HepG2 (cell line): ENCODE results near the gene CDRT4. TPM values are rescaled to one million over a fixed set of nuclear protein-coding genes. Genes with fewer than 3 reads are reported as not detected.
A peak's percentile ranks its signal among the peaks of the same experiment; 100 is the strongest.

Experiments used
- ATAC-seq: fragments of 200-7000 bp; cut with Tn5 transposase; 3 replicates; pipeline ENCODE4 v1.9.1; 2020; ENCODE audit warnings: mild to moderate bottlenecking, moderate library complexity
- BruUV-seq: library from RNA; stranded (reverse); fragments of 400-500 nt; replicated peaks from 2 replicates; lab custom pipeline; 2021; lab: Mats Ljungman, UMichigan
- CTCF ChIA-PET: fragments of 300-600 bp; formaldehyde crosslinking; extraction: SDS; loops from one replicate; lab custom pipeline; 2021; ENCODE audit warnings: low total read pairs, inconsistent platforms, low intra/inter-chr PET ratio; lab: Yijun Ruan, JAX
- POLR2A ChIA-PET: fragments of 350-600 bp; sonication (Branson Sonifier 250); formaldehyde crosslinking; loops from one replicate; lab custom pipeline; 2020; ENCODE audit warnings: antibody characterized with exemption, inconsistent platforms; lab: Yijun Ruan, JAX
- DNase-seq: peaks from one replicate; pipeline ENCODE4 v3.0.0-alpha.2; 2015; ENCODE audit warnings: low spot score
- FAIRE-seq: peaks from 3 replicates; lab custom pipeline; 2011; peaks lifted over from hg19 to GRCh38; lab: Jason Lieb, UNC
- H2AFZ ChIP-seq: one replicate; pipeline ENCODE4 v1.6.1; 2011; ENCODE audit warnings: low read length, inconsistent platforms
- H3K27ac ChIP-seq: fragments of 300-600 bp; 3 replicates; pipeline ENCODE4 v1.8.0; 2011; ENCODE audit warnings: mixed run types, mild to moderate bottlenecking, mixed read lengths, low read length, inconsistent platforms; ENCODE audit not compliant: insufficient read depth; ENCODE audit errors: extremely low read length
- H3K27me3 ChIP-seq, 2 experiments: fragments of 200-600 bp in 1 of 2; 2 replicates in 1 of 2; 3 replicates in 1 of 2; pipeline versions ENCODE4 v1.6.0 to v1.8.0; 2011; ENCODE audit warnings: low read length in 2 of 2, mild to moderate bottlenecking in 2 of 2, moderate library complexity in 2 of 2, inconsistent platforms in 1 of 2; ENCODE audit not compliant: insufficient read depth in 2 of 2, control insufficient read depth in 1 of 2
- H3K36me3 ChIP-seq, 2 experiments: fragments of 200-600 bp in 1 of 2; replicated peaks in 1 of 2; 2 replicates in 1 of 2; 3 replicates in 1 of 2; pipeline versions ENCODE4 v1.5.1 to v1.8.0; 2011; ENCODE audit warnings: low read length in 2 of 2, inconsistent platforms in 1 of 2; ENCODE audit not compliant: insufficient read depth in 2 of 2, control insufficient read depth in 1 of 2
- H3K4me1 ChIP-seq: 2 replicates; pipeline ENCODE4 v1.5.1; 2012; ENCODE audit warnings: low read length, inconsistent platforms; ENCODE audit not compliant: insufficient read depth
- H3K4me2 ChIP-seq: 2 replicates; pipeline ENCODE4 v1.6.0; 2011; ENCODE audit warnings: low read depth, low read length, inconsistent platforms
- H3K4me3 ChIP-seq, 3 experiments: fragments of 200-600 bp in 1 of 3; sonication (generic), shearing (Covaris generic) in 1 of 3; replicated peaks in 1 of 3; 2 replicates each; pipeline ENCODE4 v1.5.1; 2011 to 2016; ENCODE audit warnings: low read length in 3 of 3, inconsistent platforms in 2 of 3, low read depth in 2 of 3, mild to moderate bottlenecking in 2 of 3, control low read depth in 1 of 3, mixed read lengths in 1 of 3; ENCODE audit not compliant: insufficient read depth in 1 of 3
- H3K79me2 ChIP-seq: one replicate; pipeline ENCODE4 v1.6.1; 2011; ENCODE audit warnings: low read length, inconsistent platforms; ENCODE audit not compliant: insufficient read depth
- H3K9ac ChIP-seq: 2 replicates; pipeline ENCODE4 v1.6.0; 2011; ENCODE audit warnings: mild to moderate bottlenecking, low read depth, low read length, inconsistent platforms; ENCODE audit not compliant: insufficient read depth
- H3K9me3 ChIP-seq: 2 replicates; pipeline ENCODE4 v1.5.1; 2012; ENCODE audit warnings: mild to moderate bottlenecking, low read length
- H4K20me1 ChIP-seq: 2 replicates; pipeline ENCODE4 v1.6.0; 2011; ENCODE audit warnings: inconsistent platforms, mild to moderate bottlenecking, low read length, moderate library complexity; ENCODE audit not compliant: insufficient read depth
- ATRX ChIP-seq: sonication (generic); formaldehyde crosslinking; IDR thresholded peaks from 2 replicates; pipeline ENCODE4 v1.4.0; 2020; ENCODE audit warnings: missing genetic modification reagents, borderline replicate concordance
- MBNL3 ChIP-seq: fragments of 250-450 bp; sonication (Bioruptor Pico); conservative IDR thresholded peaks from 2 replicates; pipeline ENCODE4 v1.8.0; 2022; ENCODE audit warnings: mild to moderate bottlenecking, inconsistent platforms
- PHF20 ChIP-seq: sonication (generic); formaldehyde crosslinking; IDR thresholded peaks from 2 replicates; pipeline ENCODE4 v1.5.0; 2020; ENCODE audit warnings: mild to moderate bottlenecking, missing genetic modification reagents
- WIZ ChIP-seq: sonication (generic); formaldehyde crosslinking; IDR thresholded peaks from 2 replicates; pipeline ENCODE4 v1.5.1; 2020; ENCODE audit warnings: mild to moderate bottlenecking, missing genetic modification reagents
- ZBTB34 ChIP-seq: sonication (generic); formaldehyde crosslinking; IDR thresholded peaks from 2 replicates; pipeline ENCODE4 v1.8.0; 2022; ENCODE audit warnings: mild to moderate bottlenecking, missing genetic modification reagents
- ZNF225 ChIP-seq: sonication (generic); formaldehyde crosslinking; IDR thresholded peaks from 2 replicates; pipeline ENCODE4 v1.4.0; 2020; ENCODE audit warnings: mild to moderate bottlenecking, missing genetic modification reagents
- ZNF550 ChIP-seq: sonication (generic); formaldehyde crosslinking; IDR thresholded peaks from 2 replicates; pipeline ENCODE4 v1.4.0; 2020; ENCODE audit warnings: mild to moderate bottlenecking, missing genetic modification reagents, borderline replicate concordance
- ZNF576 ChIP-seq: sonication (generic); formaldehyde crosslinking; IDR thresholded peaks from 2 replicates; pipeline ENCODE4 v1.4.0; 2020; ENCODE audit warnings: mild to moderate bottlenecking, missing genetic modification reagents
- ZSCAN25 ChIP-seq: sonication (generic); formaldehyde crosslinking; IDR thresholded peaks from 2 replicates; pipeline ENCODE4 v1.8.0; 2022; ENCODE audit warnings: mild to moderate bottlenecking, missing genetic modification reagents
- in situ Hi-C: cut with HindIII; loops from 2 replicates; pipeline ENCODE4 v1.10.0; 2017; ENCODE audit warnings: low pct_unique_long_range_greater_than_20kb; ENCODE audit not compliant: extremely low pct_ligation_motif_present
- intact Hi-C: fragments of 100-400 bp; cut with micrococcal nuclease; formaldehyde crosslinking; loops from one replicate; pipeline ENCODE4 v1.10.0; 2022; ENCODE audit not compliant: unreplicated experiment
- polyA plus RNA-seq, 8 experiments: library from polyadenylated mRNA; depleted of rRNA in 3 of 8; stranded (reverse) in 7 of 8; unstranded in 1 of 8; fragments of >200 nt; fragmentation: Illumina TruSeq in 4 of 8; extraction: Trizol in 4 of 8; gene quantifications; 2 replicates each; pipeline versions ENCODE4 v1.2.1 to v1.2.3, GENCODE V29; 2011 to 2016; ENCODE audit warnings: low read depth in 4 of 8, missing spikeins in 1 of 8, mixed read lengths in 1 of 8; ENCODE audit not compliant: insufficient read depth in 1 of 8
- total RNA-seq, 5 experiments: library from RNA; depleted of rRNA; stranded (reverse); fragments of >200 nt; fragmentation: Illumina TruSeq; extraction: Trizol; gene quantifications; 2 replicates each; pipeline ENCODE4 v1.2.3, GENCODE V29; 2016; ENCODE audit warnings: low read depth in 1 of 5
- TF ChIP-seq, protein P1 (sequence below): fragments of 450-650 bp; IDR thresholded peaks from 2 replicates; pipeline ENCODE4 v1.6.1; 2017

The CDRT4 gene
- total and polyA plus RNA-seq, 2 of the 13 experiments (the other 11 are each of a cell fraction or from before 2014, with no cell fraction given), result 5.8 to 12.1 TPM

GRCh38 chr17:15480204-15480603 lies 12.8 kb upstream of the CDRT4 start (continued):
- TF ChIP-seq ZNF225 (CRISPR knock-in tag), result no peak
- TF ChIP-seq WIZ, result no peak
- TF ChIP-seq ZNF576 (CRISPR knock-in tag), result no peak
- TF ChIP-seq ZNF550 (CRISPR knock-in tag), result no peak

GRCh38 chr17:15479703-15480102 lies 12.3 kb upstream of the CDRT4 start:
- Histone ChIP-seq H3K4me2 (no peak overlapping the region), H3K79me2 (no peaks in the 10 kb centered on the region), H3K27ac (no peak overlapping the region), H3K27me3 (no peaks in the 10 kb centered on the region), H3K9me3 (no peaks in the 10 kb centered on the region), H3K4me1 (peaks cover 14% of the 10 kb centered on the region), H3K36me3 (peaks cover 5 to 14% of the 10 kb centered on the region in 2 experiments; a peak in 4 of 5 replicates), H4K20me1 (0 out of 2 replicates have a peak, but pooled peaks cover 3% of the 10 kb centered on the region), H3K4me3 (no peak overlapping the region), H2AFZ (no peak overlapping the region), H3K9ac (no peak overlapping the region)
- CTCF ChIA-PET, result no interaction called here
- in situ Hi-C loops, result no loop called here
- no peak for FAIRE-seq
- POLR2A ChIA-PET, result no interaction called here
- intact Hi-C loops, result no loop called here
- TF ChIP-seq, protein P1, sequence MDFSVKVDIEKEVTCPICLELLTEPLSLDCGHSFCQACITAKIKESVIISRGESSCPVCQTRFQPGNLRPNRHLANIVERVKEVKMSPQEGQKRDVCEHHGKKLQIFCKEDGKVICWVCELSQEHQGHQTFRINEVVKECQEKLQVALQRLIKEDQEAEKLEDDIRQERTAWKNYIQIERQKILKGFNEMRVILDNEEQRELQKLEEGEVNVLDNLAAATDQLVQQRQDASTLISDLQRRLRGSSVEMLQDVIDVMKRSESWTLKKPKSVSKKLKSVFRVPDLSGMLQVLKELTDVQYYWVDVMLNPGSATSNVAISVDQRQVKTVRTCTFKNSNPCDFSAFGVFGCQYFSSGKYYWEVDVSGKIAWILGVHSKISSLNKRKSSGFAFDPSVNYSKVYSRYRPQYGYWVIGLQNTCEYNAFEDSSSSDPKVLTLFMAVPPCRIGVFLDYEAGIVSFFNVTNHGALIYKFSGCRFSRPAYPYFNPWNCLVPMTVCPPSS, result no peak
- no peak for TF ChIP-seq PHF20 (CRISPR knock-in tag)
- TF ChIP-seq ZSCAN25 (CRISPR knock-in tag), result no peak
- no peak for TF ChIP-seq ZBTB34 (CRISPR knock-in tag)
- no peak for TF ChIP-seq ATRX (CRISPR knock-in tag)
- TF ChIP-seq MBNL3 (CRISPR knock-in tag), result no peak
- ATAC-seq, result no peak
- peak; percentile 21 for DNase-seq
- no TSS peak for BruUV-seq
